Ascending aorta (tissue), 2 donors: ENCODE data around the gene MYL11. TPM values are rescaled to one million over a fixed set of nuclear protein-coding genes. Genes with fewer than 3 reads are reported as not detected.

ENCODE experiments used
- DNase-seq, 2 donors: peaks; one replicate each; pipeline ENCODE4 v3.0.0-alpha.2; 2019; ENCODE audit warnings: low spot score in 2 of 2
- H3K27ac ChIP-seq, 2 donors: fragments of 200-600 bp; sonication (generic); one replicate each; pipeline ENCODE4 v1.5.1; 2016 to 2017; ENCODE audit warnings: mild to moderate bottlenecking in 1 of 2
- H3K27me3 ChIP-seq: fragments of 200-600 bp; sonication (generic); one replicate; pipeline ENCODE4 v1.5.1; 2017
- H3K36me3 ChIP-seq, 2 donors: fragments of 200-600 bp; sonication (generic); one replicate each; pipeline ENCODE4 v1.5.1; 2016
- H3K4me1 ChIP-seq, 2 donors: fragments of 200-600 bp; sonication (generic); one replicate each; pipeline ENCODE4 v1.5.1; 2016 to 2017; ENCODE audit warnings: mild to moderate bottlenecking in 1 of 2
- H3K4me3 ChIP-seq, 2 donors: fragments of 200-600 bp; sonication (generic); one replicate each; pipeline ENCODE4 v1.5.1; 2016 to 2017; ENCODE audit warnings: mild to moderate bottlenecking in 1 of 2
- H3K9me3 ChIP-seq, 2 donors: fragments of 200-600 bp; sonication (generic); one replicate each; pipeline ENCODE4 v1.5.1; 2016
- CTCF ChIP-seq, 3 experiments: fragments of 200-600 bp in 2 of 3; fragments of 450-650 bp in 1 of 3; sonication (generic) in 2 of 3; IDR thresholded peaks; one replicate each; pipeline ENCODE4 v1.5.1; 2016 to 2019; ENCODE audit warnings: antibody characterized with exemption in 3 of 3, mild to moderate bottlenecking in 1 of 3, moderate library complexity in 1 of 3
- intact Hi-C: fragments of 100-400 bp; cut with DNase I; formaldehyde crosslinking; loops from one replicate; pipeline ENCODE4 v1.15.1; 2023
- total RNA-seq: library from RNA; depleted of rRNA; stranded (reverse); fragments of >200 nt; gene quantifications from one replicate; pipeline ENCODE4 v1.1.0, GENCODE V29; 2016

Gene MYL11
- total RNA-seq, 1 donor from 2014 or later: not detected

- intact Hi-C loops: no loop called here
- DNase-seq: no peak
- Histone ChIP-seq H3K27me3 (no peaks in the 10 kb centered on the region), H3K9me3 (no peaks in the 10 kb centered on the region), H3K27ac (no peak overlapping the region), H3K4me3 (no peak overlapping the region), H3K4me1 (peaks cover 8 to 9% of the 10 kb centered on the region in 2 donors), H3K36me3 (no peaks in the 10 kb centered on the region)
- TF ChIP-seq CTCF (IDR thresholded peaks at IDR 0.05): no peak
Measured at GRCh38 chr16:30380072-30380802, 5.6 kb downstream of the MYL11 start.

- no peak for DNase-seq
- no peaks in the 10 kb centered on the region for H3K36me3 ChIP-seq
- intact Hi-C loops: no loop called here
- no peak overlapping the region for H3K27ac ChIP-seq
- no peak for TF ChIP-seq CTCF (IDR thresholded peaks at IDR 0.05)
- H3K9me3 ChIP-seq: no peaks in the 10 kb centered on the region
- H3K4me1 ChIP-seq: peaks cover 8 to 9% of the 10 kb centered on the region in 2 donors
- no peaks in the 10 kb centered on the region for H3K27me3 ChIP-seq
- no peak overlapping the region for H3K4me3 ChIP-seq
Measured at GRCh38 chr16:30380803-30381208, 6.2 kb downstream of the MYL11 start.

- DNase-seq: no peak
- Histone ChIP-seq H3K9me3 (no peaks in the 10 kb centered on the region), H3K36me3 (no peaks in the 10 kb centered on the region), H3K4me1 (peaks cover 8 to 9% of the 10 kb centered on the region in 2 donors), H3K4me3 (no peak overlapping the region), H3K27me3 (no peaks in the 10 kb centered on the region), H3K27ac (no peak overlapping the region)
- no peak for TF ChIP-seq CTCF (IDR thresholded peaks at IDR 0.05)
- intact Hi-C loops: loop anchor here (2.0 kb wide), 1 partner anchor 19 kb away; no protein-coding TSS in a partner anchor
Measured at GRCh38 chr16:30381291-30382041, 6.9 kb downstream of the MYL11 start.

- Histone ChIP-seq H3K4me1 (peaks cover 6 to 8% of the 10 kb centered on the region in 2 donors), H3K9me3 (no peaks in the 10 kb centered on the region), H3K4me3 (no peak within 1 kb of the TSS), H3K27me3 (no peaks in the 10 kb centered on the region), H3K36me3 (no peaks in the 10 kb centered on the region), H3K27ac (no peak within 1 kb of the TSS)
- no peak for DNase-seq
- intact Hi-C loops: loop anchor here (2.0 kb wide), 1 partner anchor 19 kb away; no protein-coding TSS in a partner anchor
- TF ChIP-seq CTCF (IDR thresholded peaks at IDR 0.05): no peak
Measured at GRCh38 chr16:30382111-30382881, 7.7 kb downstream of the MYL11 start, which contains the start of gene SEPTIN1. TSS of gene SEPTIN1 (minus strand) at chr16:30382561. CDS start at chr16:30382542, 19 bp downstream.

- Histone ChIP-seq H3K27me3 (no peaks in the 10 kb centered on the region), H3K27ac (no peak overlapping the region), H3K36me3 (no peaks in the 10 kb centered on the region), H3K4me3 (no peak overlapping the region), H3K4me1 (peaks cover 5 to 6% of the 10 kb centered on the region in 2 donors), H3K9me3 (no peaks in the 10 kb centered on the region)
- DNase-seq: no peak
- intact Hi-C loops: loop anchor here (2.0 kb wide), 1 partner anchor 21 kb away; no protein-coding TSS in a partner anchor
- TF ChIP-seq CTCF (IDR thresholded peaks at IDR 0.05): no peak
Measured at GRCh38 chr16:30383521-30383920, 8.9 kb downstream of the MYL11 start.
